Testis (tissue), 3 donors: ENCODE data around the gene SPAAR. TPM values are rescaled to one million over a fixed set of nuclear protein-coding genes. Genes with fewer than 3 reads are reported as not detected.

Experiments
- DNase-seq: peaks from one replicate; pipeline ENCODE4 v3.0.0-alpha.2; 2019
- H3K27ac ChIP-seq, 2 donors: fragments of 200-600 bp; sonication (generic); one replicate each; pipeline ENCODE4 v1.5.1; 2019
- H3K27me3 ChIP-seq: fragments of 200-600 bp; sonication (generic); one replicate; pipeline ENCODE4 v1.5.1; 2019
- H3K36me3 ChIP-seq: fragments of 200-600 bp; sonication (generic); one replicate; pipeline ENCODE4 v1.5.1; 2017; ENCODE audit warnings: low read depth; ENCODE audit errors: missing control alignments
- H3K4me1 ChIP-seq: fragments of 200-600 bp; sonication (generic); one replicate; pipeline ENCODE4 v1.5.1; 2019
- H3K4me3 ChIP-seq, 2 donors: fragments of 200-600 bp; sonication (generic); one replicate each; pipeline ENCODE4 v1.5.1; 2017 to 2019
- H3K9me3 ChIP-seq: fragments of 200-600 bp; sonication (generic); one replicate; pipeline ENCODE4 v1.5.1; 2017
- CTCF ChIP-seq, 3 experiments: fragments of 450-650 bp in 2 of 3; fragments of 200-600 bp in 1 of 3; sonication (generic) in 1 of 3; IDR thresholded peaks; one replicate each; pipeline ENCODE4 v1.5.1; 2016 to 2019; ENCODE audit warnings: antibody characterized with exemption in 3 of 3, mild to moderate bottlenecking in 2 of 3, moderate library complexity in 1 of 3
- POLR2A ChIP-seq: fragments of 450-650 bp; IDR thresholded peaks from one replicate; pipeline ENCODE4 v1.6.1; 2017; ENCODE audit warnings: antibody characterized with exemption, mild to moderate bottlenecking, moderate library complexity
- WGBS, 2 donors: methylation state at CpG; one replicate each; pipeline ENCODE4 v1.1.5; 2018; 5-methylcytosine and 5-hydroxymethylcytosine counted together
- intact Hi-C: fragments of 100-400 bp; cut with DNase I; formaldehyde crosslinking; loops from one replicate; pipeline ENCODE4 v1.15.1; 2023; ENCODE audit warnings: low total_unique reads
- polyA plus RNA-seq: library from polyadenylated mRNA; stranded (reverse); fragments of 350-450 nt; fragmentation: Illumina TruSeq; extraction: RNeasy Lipid Tissue Mini Kit (QIAGEN cat#74804); gene quantifications from one replicate; pipeline ENCODE4 v1.2.3, GENCODE V29; 2014; ENCODE audit warnings: low read depth, low replicate concordance; ENCODE audit not compliant: insufficient read depth
- total RNA-seq, 2 donors: library from RNA; depleted of rRNA; stranded (reverse); fragments of >200 nt; gene quantifications; one replicate each; pipeline ENCODE4 v1.2.3, GENCODE V29; 2016

Gene SPAAR
- total and polyA plus RNA-seq, 3 donors from 2014 or later = 15.0 to 69.8 (median 56.9) TPM

- TF ChIP-seq POLR2A (no peak), CTCF (IDR thresholded peaks at IDR 0.05) (no peak)
- WGBS, 2 donors = 88 to 89% methylated on average over 9 of the region's 9 CpGs
- no peaks in the 10 kb centered on the region for H3K27me3 ChIP-seq
- intact Hi-C loops = no loop called here
- H3K9me3 ChIP-seq = no peaks in the 10 kb centered on the region
- no peaks in the 10 kb centered on the region for H3K36me3 ChIP-seq
- H3K4me3 ChIP-seq = no peak overlapping the region
- DNase-seq = no peak
- H3K4me1 ChIP-seq = peaks cover 12% of the 10 kb centered on the region
- no peak overlapping the region for H3K27ac ChIP-seq
Measured at GRCh38 chr9:35928591-35929452, 19.5 kb downstream of the SPAAR start.

GRCh38 chr9:35929453-35929718 is 20.1 kb downstream of the SPAAR start:
- Histone ChIP-seq H3K36me3 (no peaks in the 10 kb centered on the region), H3K9me3 (no peaks in the 10 kb centered on the region), H3K4me1 (peaks cover 9% of the 10 kb centered on the region), H3K27me3 (no peaks in the 10 kb centered on the region), H3K27ac (no peak overlapping the region), H3K4me3 (no peak overlapping the region)
- intact Hi-C loops = no loop called here
- DNase-seq = no peak
- 74 to 81% methylated on average over 6 of the region's 6 CpGs for WGBS, 2 donors
- TF ChIP-seq CTCF (IDR thresholded peaks at IDR 0.05) = no peak
- no peak for TF ChIP-seq POLR2A

- no peak for DNase-seq
- Histone ChIP-seq H3K27me3 (no peaks in the 10 kb centered on the region), H3K4me3 (no peak overlapping the region), H3K4me1 (no peaks in the 10 kb centered on the region), H3K9me3 (no peaks in the 10 kb centered on the region), H3K27ac (no peak overlapping the region), H3K36me3 (no peaks in the 10 kb centered on the region)
- no peak for TF ChIP-seq CTCF (IDR thresholded peaks at IDR 0.05)
- no peak for TF ChIP-seq POLR2A
- intact Hi-C loops = no loop called here
Measured at GRCh38 chr9:35930521-35930920, 21.2 kb downstream of the SPAAR start.

GRCh38 chr9:35930989-35931388 is 21.7 kb downstream of the SPAAR start:
- WGBS, 2 donors = 88 to 97% methylated on average over 3 of the region's 3 CpGs
- H3K27me3 ChIP-seq = no peaks in the 10 kb centered on the region
- no peaks in the 10 kb centered on the region for H3K9me3 ChIP-seq
- TF ChIP-seq CTCF (IDR thresholded peaks at IDR 0.05) (no peak), POLR2A (no peak)
- intact Hi-C loops = no loop called here
- DNase-seq = no peak
- H3K4me3 ChIP-seq = no peak overlapping the region
- H3K4me1 ChIP-seq = no peaks in the 10 kb centered on the region
- H3K27ac ChIP-seq = no peak overlapping the region
- H3K36me3 ChIP-seq = no peaks in the 10 kb centered on the region

GRCh38 chr9:35932735-35933134 is 23.4 kb downstream of the SPAAR start:
- WGBS, 2 donors = 91 to 94% methylated on average over 3 of the region's 3 CpGs
- Histone ChIP-seq H3K27me3 (no peaks in the 10 kb centered on the region), H3K27ac (no peak overlapping the region), H3K4me1 (no peaks in the 10 kb centered on the region), H3K4me3 (no peak overlapping the region), H3K9me3 (no peaks in the 10 kb centered on the region), H3K36me3 (no peaks in the 10 kb centered on the region)
- intact Hi-C loops = no loop called here
- no peak for DNase-seq
- TF ChIP-seq POLR2A = no peak
- no peak for TF ChIP-seq CTCF (IDR thresholded peaks at IDR 0.05)
